HEK293 (cell line): ENCODE results near the gene STUM.
"Not testable (repeated sequence)": the region's sequence is repeated elsewhere in the genome, so short reads cannot be mapped to it uniquely, and the experiment has no call there.

Source experiments
- CTCF ChIA-PET: fragments of 350-600 bp; formaldehyde crosslinking; extraction: SDS; loops from one replicate; lab custom pipeline; 2021; ENCODE audit warnings: antibody characterized with exemption; lab: Yijun Ruan, JAX
- POLR2A ChIA-PET: fragments of 300-600 bp; formaldehyde crosslinking; extraction: SDS; loops from one replicate; lab custom pipeline; 2020; ENCODE audit warnings: antibody characterized with exemption, inconsistent platforms; lab: Yijun Ruan, JAX
- H3K27ac ChIP-seq: fragments of 200-500 bp; sonication (Bioruptor generic); 2 replicates; pipeline ENCODE4 v1.5.1; 2014; ENCODE audit warnings: low read depth, low read length, control low read depth, inconsistent platforms; ENCODE audit errors: extremely low read depth
- H3K36me3 ChIP-seq, 2 experiments: fragments of 200-500 bp in 1 of 2; sonication (Bioruptor generic) in 1 of 2; 1 replicate in 1 of 2; 2 replicates in 1 of 2; pipeline ENCODE4 v1.5.1; 2014 to 2017; ENCODE audit warnings: inconsistent platforms in 2 of 2, low read length in 2 of 2; ENCODE audit not compliant: control insufficient read depth in 2 of 2, insufficient read depth in 1 of 2
- H3K4me1 ChIP-seq: fragments of 200-500 bp; sonication (Bioruptor generic); 2 replicates; pipeline ENCODE4 v1.5.1; 2014; ENCODE audit warnings: mild to moderate bottlenecking, low read length, inconsistent platforms; ENCODE audit not compliant: control insufficient read depth, insufficient read depth
- H3K4me3 ChIP-seq: 2 replicates; pipeline ENCODE4 v1.5.1; 2011; ENCODE audit warnings: low read depth, mild to moderate bottlenecking, control low read depth, low read length, moderate library complexity
- H3K9me3 ChIP-seq: fragments of 200-500 bp; sonication (Bioruptor generic); 2 replicates; pipeline ENCODE4 v1.5.1; 2014; ENCODE audit warnings: low read depth, low read length, inconsistent platforms; ENCODE audit not compliant: control insufficient read depth, insufficient read depth
- GLI4 ChIP-seq: fragments of 450-650 bp; formaldehyde crosslinking; IDR thresholded peaks from 2 replicates; pipeline ENCODE4 v1.5.1; 2016; ENCODE audit warnings: missing biosample characterization, missing genetic modification characterization
- HOXA7 ChIP-seq: sonication (generic); formaldehyde crosslinking; IDR thresholded peaks from 2 replicates; pipeline ENCODE4 v1.8.1; 2022; ENCODE audit warnings: missing genetic modification reagents, borderline replicate concordance
- KLF16 ChIP-seq: fragments of 450-650 bp; formaldehyde crosslinking; IDR thresholded peaks from 2 replicates; pipeline ENCODE4 v1.5.1; 2017; ENCODE audit warnings: missing biosample characterization, missing genetic modification characterization
- KLF9 ChIP-seq: fragments of 450-650 bp; formaldehyde crosslinking; IDR thresholded peaks from 2 replicates; pipeline ENCODE4 v1.5.1; 2016; ENCODE audit warnings: missing biosample characterization, missing genetic modification characterization, low read depth
- OVOL3 ChIP-seq: fragments of 450-650 bp; formaldehyde crosslinking; IDR thresholded peaks from 2 replicates; pipeline ENCODE4 v1.5.1; 2016; ENCODE audit warnings: missing biosample characterization, missing genetic modification characterization
- PBX3 ChIP-seq: sonication (generic); formaldehyde crosslinking; IDR thresholded peaks from 2 replicates; pipeline ENCODE4 v1.8.1; 2022; ENCODE audit warnings: mild to moderate bottlenecking, moderate library complexity, missing genetic modification reagents
- SP2 ChIP-seq: fragments of 450-650 bp; formaldehyde crosslinking; IDR thresholded peaks from 2 replicates; pipeline ENCODE4 v1.5.1; 2016; ENCODE audit warnings: missing biosample characterization, missing genetic modification characterization
- ZNF138 ChIP-seq: fragments of 450-650 bp; formaldehyde crosslinking; IDR thresholded peaks from 2 replicates; pipeline ENCODE4 v1.5.1; 2016; ENCODE audit warnings: missing biosample characterization, missing genetic modification characterization, borderline replicate concordance
- ZNF169 ChIP-seq: fragments of 450-650 bp; formaldehyde crosslinking; IDR thresholded peaks from 2 replicates; pipeline ENCODE4 v1.5.1; 2016; ENCODE audit warnings: missing biosample characterization, missing genetic modification characterization
- ZNF174 ChIP-seq: fragments of 450-650 bp; formaldehyde crosslinking; IDR thresholded peaks from 2 replicates; pipeline ENCODE4 v1.5.0; 2017; ENCODE audit warnings: missing biosample characterization, mild to moderate bottlenecking, missing genetic modification characterization
- ZNF239 ChIP-seq: fragments of 450-650 bp; formaldehyde crosslinking; IDR thresholded peaks from 2 replicates; pipeline ENCODE4 v1.5.1; 2016; ENCODE audit warnings: missing biosample characterization, missing genetic modification characterization
- ZNF302 ChIP-seq: fragments of 450-650 bp; formaldehyde crosslinking; IDR thresholded peaks from 2 replicates; pipeline ENCODE4 v1.5.1; 2016; ENCODE audit warnings: missing biosample characterization, missing genetic modification characterization, low read depth
- ZNF324 ChIP-seq: fragments of 450-650 bp; formaldehyde crosslinking; IDR thresholded peaks from 2 replicates; pipeline ENCODE4 v1.5.1; 2016; ENCODE audit warnings: missing biosample characterization, missing genetic modification characterization
- ZNF433 ChIP-seq: fragments of 450-650 bp; formaldehyde crosslinking; IDR thresholded peaks from 2 replicates; pipeline ENCODE4 v1.5.1; 2016; ENCODE audit warnings: missing biosample characterization, missing genetic modification characterization, low read depth
- ZNF473 ChIP-seq: fragments of 450-650 bp; formaldehyde crosslinking; IDR thresholded peaks from 2 replicates; pipeline ENCODE4 v1.5.1; 2017; ENCODE audit warnings: missing biosample characterization, missing genetic modification characterization
- ZNF514 ChIP-seq: fragments of 450-650 bp; formaldehyde crosslinking; IDR thresholded peaks from 2 replicates; pipeline ENCODE4 v1.5.1; 2016; ENCODE audit warnings: missing biosample characterization, missing genetic modification characterization
- ZNF521 ChIP-seq: fragments of 450-650 bp; formaldehyde crosslinking; IDR thresholded peaks from 2 replicates; pipeline ENCODE4 v1.5.1; 2017; ENCODE audit warnings: missing biosample characterization, mild to moderate bottlenecking, missing genetic modification characterization
- ZNF610 ChIP-seq: fragments of 450-650 bp; formaldehyde crosslinking; IDR thresholded peaks from 2 replicates; pipeline ENCODE4 v1.5.1; 2016; ENCODE audit warnings: missing biosample characterization, missing genetic modification characterization, borderline replicate concordance
- ZNF621 ChIP-seq: fragments of 450-650 bp; formaldehyde crosslinking; IDR thresholded peaks from 2 replicates; pipeline ENCODE4 v1.5.1; 2017; ENCODE audit warnings: missing biosample characterization, missing genetic modification characterization
- ZNF629 ChIP-seq: fragments of 450-650 bp; formaldehyde crosslinking; IDR thresholded peaks from 2 replicates; pipeline ENCODE4 v1.5.1; 2017; ENCODE audit warnings: missing biosample characterization, missing genetic modification characterization
- ZNF660 ChIP-seq: fragments of 450-650 bp; IDR thresholded peaks from 2 replicates; pipeline ENCODE4 v1.5.1; 2018; ENCODE audit warnings: missing biosample characterization, mild to moderate bottlenecking, missing genetic modification characterization
- ZNF664 ChIP-seq: fragments of 450-650 bp; formaldehyde crosslinking; IDR thresholded peaks from 2 replicates; pipeline ENCODE4 v1.5.1; 2016; ENCODE audit warnings: missing biosample characterization, missing genetic modification characterization
- TF ChIP-seq, protein P1 (sequence below): IDR thresholded peaks from 2 replicates; pipeline ENCODE4 v1.6.1; 2011; ENCODE audit warnings: mild to moderate bottlenecking, low read depth, low read length, borderline replicate concordance
- TF ChIP-seq, protein P2 (sequence below): fragments of 450-650 bp; formaldehyde crosslinking; conservative IDR thresholded peaks from 2 replicates; pipeline ENCODE4 v1.5.1; 2016; ENCODE audit warnings: low read depth, missing biosample characterization, missing genetic modification characterization
- TF ChIP-seq, protein P3 (sequence below): fragments of 450-650 bp; formaldehyde crosslinking; IDR thresholded peaks from 2 replicates; pipeline ENCODE4 v1.5.1; 2017; ENCODE audit warnings: missing biosample characterization, mild to moderate bottlenecking, missing genetic modification characterization, moderate library complexity

The STUM gene

DNA sequence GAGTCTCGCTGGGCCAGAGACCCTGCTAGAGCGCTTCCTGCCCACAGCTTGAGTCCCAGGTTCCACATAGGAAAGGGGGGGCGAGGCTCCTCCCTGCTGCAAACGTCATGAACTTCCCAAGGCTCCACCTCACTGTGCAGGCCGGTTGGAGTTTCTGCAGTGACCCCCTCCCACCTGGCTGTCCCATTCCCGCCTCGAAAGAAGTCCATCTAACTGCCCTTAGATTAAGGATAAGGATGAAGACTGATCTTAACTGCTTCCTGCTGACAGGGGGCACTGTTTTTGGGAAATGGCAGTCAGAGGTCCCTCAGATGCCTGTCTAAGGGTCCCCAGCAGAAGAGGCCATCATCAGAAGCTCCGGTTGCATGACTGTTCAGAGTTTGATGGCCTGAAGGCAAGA, 62.7 kb downstream of the STUM start:
- H3K36me3 ChIP-seq: no peaks in the 10 kb centered on the region
- no peaks in the 10 kb centered on the region for H3K9me3 ChIP-seq
- ChIA-PET CTCF (interaction anchor here (0.6 to 6.7 kb wide), 4 partner anchors 14 to 303 kb away, joined by 3 to 84 read pairs (median 5); partner anchors contain the start of gene STUM), POLR2A (no interaction called here)
- H3K4me1 ChIP-seq: no peaks in the 10 kb centered on the region
- H3K27ac ChIP-seq: no peak overlapping the region
- TF ChIP-seq ZNF473 (tag by site-specific recombination): no peak
- no peak for TF ChIP-seq PBX3 (CRISPR knock-in tag)
- no peak for TF ChIP-seq KLF16 (tag by site-specific recombination)
- no peak for TF ChIP-seq KLF9
- TF ChIP-seq GLI4 (tag by site-specific recombination): no peak
- TF ChIP-seq, protein P1, sequence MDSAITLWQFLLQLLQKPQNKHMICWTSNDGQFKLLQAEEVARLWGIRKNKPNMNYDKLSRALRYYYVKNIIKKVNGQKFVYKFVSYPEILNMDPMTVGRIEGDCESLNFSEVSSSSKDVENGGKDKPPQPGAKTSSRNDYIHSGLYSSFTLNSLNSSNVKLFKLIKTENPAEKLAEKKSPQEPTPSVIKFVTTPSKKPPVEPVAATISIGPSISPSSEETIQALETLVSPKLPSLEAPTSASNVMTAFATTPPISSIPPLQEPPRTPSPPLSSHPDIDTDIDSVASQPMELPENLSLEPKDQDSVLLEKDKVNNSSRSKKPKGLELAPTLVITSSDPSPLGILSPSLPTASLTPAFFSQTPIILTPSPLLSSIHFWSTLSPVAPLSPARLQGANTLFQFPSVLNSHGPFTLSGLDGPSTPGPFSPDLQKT: no peak
- TF ChIP-seq ZNF629 (tag by site-specific recombination): no peak
- no peak for TF ChIP-seq ZNF433 (tag by site-specific recombination)
- no peak for TF ChIP-seq ZNF514 (tag by site-specific recombination)
- no peak for TF ChIP-seq ZNF521 (tag by site-specific recombination)
- TF ChIP-seq ZNF169 (tag by site-specific recombination): no peak
- no peak for TF ChIP-seq ZNF239 (tag by site-specific recombination)
- no peak for TF ChIP-seq ZNF174 (tag by site-specific recombination)
- no peak for TF ChIP-seq HOXA7 (CRISPR knock-in tag)
- TF ChIP-seq ZNF621 (tag by site-specific recombination): no peak
- no peak for TF ChIP-seq ZNF302 (tag by site-specific recombination)
- H3K4me3 ChIP-seq: no peak overlapping the region

DNA sequence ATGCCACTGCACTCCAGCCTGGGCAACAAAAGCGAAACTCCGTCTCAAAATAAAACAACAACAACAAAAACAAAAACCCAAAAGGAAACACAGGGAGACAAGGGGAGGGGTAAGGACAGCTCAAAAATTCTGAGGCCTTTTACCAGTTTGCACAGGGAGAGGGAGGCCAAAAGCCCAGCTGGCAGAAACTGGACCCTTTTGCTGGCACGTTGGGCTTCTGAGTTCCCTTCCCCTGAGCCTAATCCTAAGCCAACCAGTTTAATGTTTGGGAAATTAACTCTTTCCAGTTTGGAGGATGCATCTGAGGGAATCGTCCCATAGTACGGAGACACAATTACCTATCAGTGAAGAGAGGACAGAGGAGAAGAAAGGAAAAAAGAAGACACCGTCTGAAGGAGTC, 63.4 kb downstream of the STUM start:
- CTCF ChIA-PET: interaction anchor here (0.6 to 6.7 kb wide), 7 partner anchors 14 to 302 kb away, joined by 3 to 84 read pairs (median 4); partner anchors contain the start of gene STUM

DNA sequence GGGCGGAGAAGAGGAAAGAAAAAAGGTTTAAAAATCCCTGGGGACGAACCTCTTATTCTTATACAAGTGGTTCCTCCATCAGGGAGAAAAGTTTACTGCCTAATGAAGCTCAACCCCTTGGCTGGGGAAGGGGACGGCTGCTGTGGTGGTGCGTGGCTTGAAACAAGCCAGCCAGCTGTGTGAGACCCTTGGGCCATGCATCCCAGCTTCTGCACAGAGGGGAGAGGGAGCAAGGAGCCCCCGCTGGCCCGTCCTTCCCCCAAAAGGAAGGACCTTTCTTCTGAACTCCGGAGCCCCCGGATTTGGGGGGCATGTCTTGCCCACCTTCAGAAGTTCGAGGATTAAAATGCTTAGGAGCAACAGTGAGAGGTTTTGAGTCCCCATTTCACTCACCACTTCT, 67.3 kb downstream of the STUM start:
- Histone ChIP-seq H3K4me3 (no peak overlapping the region), H3K36me3 (no peaks in the 10 kb centered on the region), H3K4me1 (no peaks in the 10 kb centered on the region), H3K9me3 (no peaks in the 10 kb centered on the region), H3K27ac (no peak overlapping the region)
- ChIA-PET POLR2A (no interaction called here), CTCF (interaction anchor here (1.0 to 5.0 kb wide), 3 partner anchors 8 to 19 kb away, joined by 4 to 26 read pairs (median 9); no protein-coding TSS in a partner anchor)
- TF ChIP-seq ZNF664 (tag by site-specific recombination): no peak
- no peak for TF ChIP-seq SP2 (tag by site-specific recombination)
- TF ChIP-seq, protein P2, sequence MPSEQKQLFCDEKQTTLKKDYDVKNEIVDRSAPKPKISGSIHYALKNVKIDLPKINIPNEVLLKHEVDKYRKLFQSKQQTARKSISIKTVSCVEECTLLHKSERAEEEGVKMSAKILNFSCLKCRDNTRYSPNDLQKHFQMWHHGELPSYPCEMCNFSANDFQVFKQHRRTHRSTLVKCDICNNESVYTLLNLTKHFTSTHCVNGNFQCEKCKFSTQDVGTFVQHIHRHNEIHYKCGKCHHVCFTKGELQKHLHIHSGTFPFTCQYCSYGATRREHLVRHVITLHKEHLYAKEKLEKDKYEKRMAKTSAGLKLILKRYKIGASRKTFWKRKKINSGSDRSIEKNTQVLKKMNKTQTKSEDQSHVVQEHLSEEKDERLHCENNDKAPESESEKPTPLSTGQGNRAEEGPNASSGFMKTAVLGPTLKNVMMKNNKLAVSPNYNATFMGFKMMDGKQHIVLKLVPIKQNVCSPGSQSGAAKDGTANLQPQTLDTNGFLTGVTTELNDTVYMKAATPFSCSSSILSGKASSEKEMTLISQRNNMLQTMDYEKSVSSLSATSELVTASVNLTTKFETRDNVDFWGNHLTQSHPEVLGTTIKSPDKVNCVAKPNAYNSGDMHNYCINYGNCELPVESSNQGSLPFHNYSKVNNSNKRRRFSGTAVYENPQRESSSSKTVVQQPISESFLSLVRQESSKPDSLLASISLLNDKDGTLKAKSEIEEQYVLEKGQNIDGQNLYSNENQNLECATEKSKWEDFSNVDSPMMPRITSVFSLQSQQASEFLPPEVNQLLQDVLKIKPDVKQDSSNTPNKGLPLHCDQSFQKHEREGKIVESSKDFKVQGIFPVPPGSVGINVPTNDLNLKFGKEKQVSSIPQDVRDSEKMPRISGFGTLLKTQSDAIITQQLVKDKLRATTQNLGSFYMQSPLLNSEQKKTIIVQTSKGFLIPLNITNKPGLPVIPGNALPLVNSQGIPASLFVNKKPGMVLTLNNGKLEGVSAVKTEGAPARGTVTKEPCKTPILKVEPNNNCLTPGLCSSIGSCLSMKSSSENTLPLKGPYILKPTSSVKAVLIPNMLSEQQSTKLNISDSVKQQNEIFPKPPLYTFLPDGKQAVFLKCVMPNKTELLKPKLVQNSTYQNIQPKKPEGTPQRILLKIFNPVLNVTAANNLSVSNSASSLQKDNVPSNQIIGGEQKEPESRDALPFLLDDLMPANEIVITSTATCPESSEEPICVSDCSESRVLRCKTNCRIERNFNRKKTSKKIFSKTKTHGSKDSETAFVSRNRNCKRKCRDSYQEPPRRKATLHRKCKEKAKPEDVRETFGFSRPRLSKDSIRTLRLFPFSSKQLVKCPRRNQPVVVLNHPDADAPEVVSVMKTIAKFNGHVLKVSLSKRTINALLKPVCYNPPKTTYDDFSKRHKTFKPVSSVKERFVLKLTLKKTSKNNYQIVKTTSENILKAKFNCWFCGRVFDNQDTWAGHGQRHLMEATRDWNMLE (tag by site-specific recombination): no peak
- TF ChIP-seq ZNF138: no peak
- no peak for TF ChIP-seq ZNF660 (tag by site-specific recombination)
- TF ChIP-seq ZNF324 (tag by site-specific recombination): no peak
- TF ChIP-seq ZNF610 (tag by site-specific recombination): no peak
- no peak for TF ChIP-seq OVOL3

More for the DNA sequence above, 63.4 kb downstream of the STUM start:
- TF ChIP-seq, protein P3, sequence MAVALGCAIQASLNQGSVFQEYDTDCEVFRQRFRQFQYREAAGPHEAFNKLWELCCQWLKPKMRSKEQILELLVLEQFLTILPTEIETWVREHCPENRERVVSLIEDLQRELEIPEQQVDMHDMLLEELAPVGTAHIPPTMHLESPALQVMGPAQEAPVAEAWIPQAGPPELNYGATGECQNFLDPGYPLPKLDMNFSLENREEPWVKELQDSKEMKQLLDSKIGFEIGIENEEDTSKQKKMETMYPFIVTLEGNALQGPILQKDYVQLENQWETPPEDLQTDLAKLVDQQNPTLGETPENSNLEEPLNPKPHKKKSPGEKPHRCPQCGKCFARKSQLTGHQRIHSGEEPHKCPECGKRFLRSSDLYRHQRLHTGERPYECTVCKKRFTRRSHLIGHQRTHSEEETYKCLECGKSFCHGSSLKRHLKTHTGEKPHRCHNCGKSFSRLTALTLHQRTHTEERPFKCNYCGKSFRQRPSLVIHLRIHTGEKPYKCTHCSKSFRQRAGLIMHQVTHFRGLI (tag by site-specific recombination): peak; percentile 74
- H3K36me3 ChIP-seq, H3K9me3 ChIP-seq, POLR2A ChIA-PET, H3K27ac ChIP-seq, H3K4me1 ChIP-seq, H3K4me3 ChIP-seq: not testable (repeated sequence)
